ENCODE data around the gene MIS18BP1.

The MIS18BP1 gene

GRCh38 chr14:45181329-45181728 is 71.7 kb downstream of the MIS18BP1 start:
- DNase-seq, result no peak
- in situ Hi-C loops (cut with MboI; ENCODE audit: low pct_unique_long_range_greater_than_20kb, low sequenced_read_pairs), result no loop called here

DNA sequence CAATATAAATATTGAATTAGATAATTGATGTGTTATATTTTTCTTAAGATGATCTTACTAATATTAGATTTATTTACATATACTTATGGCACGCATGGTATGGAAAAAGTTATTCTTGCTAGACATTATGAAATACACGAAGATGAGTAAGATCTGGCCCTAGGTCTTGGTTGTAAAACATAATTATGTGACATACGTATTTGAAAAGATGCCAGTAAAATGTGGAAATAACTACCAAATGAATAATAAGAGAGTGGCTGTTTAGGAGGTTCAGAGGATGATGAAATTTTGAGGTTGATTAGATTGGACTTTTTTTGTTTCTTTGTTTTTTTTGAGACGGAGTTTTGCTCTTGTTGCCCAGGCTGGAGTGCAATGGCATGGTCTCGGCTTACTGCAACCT is 75.9 kb downstream of the MIS18BP1 start:
- in situ Hi-C loops (cut with MboI; ENCODE audit: low pct_unique_long_range_greater_than_20kb, low sequenced_read_pairs), result no loop called here

DNA sequence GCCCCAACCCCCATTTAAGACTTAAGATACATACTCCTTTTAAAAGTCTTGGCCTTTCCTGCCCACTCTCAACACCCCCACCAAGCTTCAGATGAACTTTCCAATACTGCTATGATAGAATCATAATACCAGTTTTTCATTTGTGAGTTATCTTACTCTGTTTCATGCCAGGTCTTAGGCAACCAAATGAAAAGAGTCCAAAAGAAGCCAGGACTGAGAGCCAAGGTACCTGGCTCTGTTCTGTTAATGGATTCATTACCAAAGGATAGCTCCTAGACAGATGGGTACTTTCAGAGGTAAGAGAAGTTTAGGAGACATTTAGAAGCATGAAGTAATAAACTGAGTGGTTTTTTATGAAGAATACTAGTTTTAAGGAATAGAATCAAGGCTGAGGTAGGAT is 83.1 kb downstream of the MIS18BP1 start:
- no peak for DNase-seq
- in situ Hi-C loops (cut with MboI; ENCODE audit: low pct_unique_long_range_greater_than_20kb, low sequenced_read_pairs), result no loop called here

More for the DNA sequence above, 75.9 kb downstream of the MIS18BP1 start:
- no peak for DNase-seq

- in situ Hi-C loops (cut with MboI; ENCODE audit: low pct_unique_long_range_greater_than_20kb, low sequenced_read_pairs), result no loop called here
- no peak for DNase-seq
Observed at GRCh38 chr14:45156067-45156466, 96.9 kb downstream of the MIS18BP1 start.

Measured in KBM-7 (cell line).